ENCODE results near the gene NDST1.

DNA sequence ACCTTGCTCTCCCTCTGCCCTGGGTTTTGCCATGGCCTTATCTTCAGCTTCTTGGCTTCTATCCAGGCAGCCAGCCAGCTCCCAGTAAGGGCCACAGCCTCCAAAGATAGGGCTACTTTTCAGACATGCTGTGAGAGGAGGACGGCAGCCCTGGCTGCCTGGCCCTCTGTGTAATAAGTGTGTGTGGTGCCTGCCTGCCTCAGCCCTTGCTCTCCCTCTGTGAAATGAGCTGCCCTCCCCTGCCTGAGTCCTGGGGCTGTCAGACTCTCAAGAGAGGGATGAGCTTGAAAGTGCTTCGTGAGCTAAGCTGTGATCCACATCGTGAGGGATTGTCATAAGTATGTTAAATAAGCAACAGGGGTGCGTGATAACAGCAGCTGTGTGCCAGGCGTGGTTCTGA is 8.1 kb downstream of the NDST1 start:
- TF ChIP-seq CTCF (IDR thresholded peaks at IDR 0.05; ENCODE audit: extremely low read depth in 1 of 2, insufficient read depth in 1 of 2, low read depth in 1 of 2, low read length in 2 of 2) (no peak), EZH2 (IDR thresholded peaks at IDR 0.05; ENCODE audit: borderline replicate concordance, low read depth, low read length, severe bottlenecking) (no peak)

Measured in endothelial cell of umbilical vein (primary cell).